ENCODE results near the gene SPATA31A6.
"Not testable (repeated sequence)": the region's sequence is repeated elsewhere in the genome, so short reads cannot be mapped to it uniquely, and the experiment has no call there.

Gene SPATA31A6

GRCh38 chr9:42183359-42183758 lies at the start of gene SPATA31A6:
SPATA31A6 (plus strand) TSS chr9:42183659; CDS start chr9:42183688, 29 bp downstream.
- in situ Hi-C loops (cut with HindIII; ENCODE audit: low pct_ligation_motif_present, low pct_unique_long_range_greater_than_20kb, low sequenced_read_pairs); DNase-seq: not testable (repeated sequence)

GRCh38 chr9:42160299-42160698 lies 23.2 kb upstream of the SPATA31A6 start:
- peak; percentile 4 for DNase-seq
- in situ Hi-C loops (cut with HindIII; ENCODE audit: low pct_ligation_motif_present, low pct_unique_long_range_greater_than_20kb, low sequenced_read_pairs), result not testable (repeated sequence)

GRCh38 chr9:42219861-42220260 lies 36.4 kb downstream of the SPATA31A6 start:
- in situ Hi-C loops (cut with HindIII; ENCODE audit: low pct_ligation_motif_present, low pct_unique_long_range_greater_than_20kb, low sequenced_read_pairs); DNase-seq: not testable (repeated sequence)

DNA sequence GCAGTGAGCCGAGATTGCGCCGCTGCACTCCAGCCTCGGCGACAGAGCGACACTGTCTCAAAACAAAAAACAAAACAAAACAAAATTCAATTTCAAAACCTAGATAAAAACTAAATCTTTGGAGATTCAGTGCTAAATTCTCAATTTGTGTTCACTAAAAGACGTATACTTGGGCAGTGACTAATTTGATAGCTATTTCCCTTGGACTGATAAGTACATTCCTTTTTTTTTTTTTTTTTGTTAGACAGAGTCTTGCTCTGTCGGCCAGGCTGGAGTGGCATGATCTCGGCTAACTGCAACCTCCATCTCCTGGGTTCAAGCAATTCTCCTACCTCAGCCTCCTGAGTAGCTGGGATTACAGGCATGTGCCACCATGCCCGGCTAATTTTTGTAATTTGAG lies 39.8 kb downstream of the SPATA31A6 start:
- in situ Hi-C loops (cut with HindIII; ENCODE audit: low pct_ligation_motif_present, low pct_unique_long_range_greater_than_20kb, low sequenced_read_pairs), result not testable (repeated sequence)
- peak; percentile 4 for DNase-seq

- in situ Hi-C loops (cut with HindIII; ENCODE audit: low pct_ligation_motif_present, low pct_unique_long_range_greater_than_20kb, low sequenced_read_pairs); DNase-seq: not testable (repeated sequence)
These were observed 49.6 kb downstream of the SPATA31A6 start for GRCh38 chr9:42233031-42233430.

DNA sequence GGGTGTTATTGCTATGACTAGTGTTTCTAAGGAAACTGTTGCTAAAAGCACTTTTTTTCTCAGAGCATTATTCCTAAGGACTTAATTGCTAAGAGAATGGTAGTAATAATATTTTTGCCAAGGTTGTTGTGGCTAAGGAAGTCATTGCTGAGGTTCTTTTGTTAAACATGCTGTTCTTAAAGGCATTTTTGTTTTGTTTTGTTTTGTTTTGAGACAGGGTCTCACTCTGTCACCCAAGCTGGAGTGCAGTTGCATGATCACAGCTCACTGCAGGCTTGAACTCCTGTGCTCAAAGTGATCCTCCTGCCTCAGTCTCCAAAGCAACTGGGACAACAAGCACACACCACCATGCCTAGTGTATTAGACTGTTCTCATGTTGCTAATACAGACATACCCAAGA lies 51.2 kb downstream of the SPATA31A6 start:
- in situ Hi-C loops (cut with HindIII; ENCODE audit: low pct_ligation_motif_present, low pct_unique_long_range_greater_than_20kb, low sequenced_read_pairs); DNase-seq: not testable (repeated sequence)

GRCh38 chr9:42235352-42235991 lies 52.0 kb downstream of the SPATA31A6 start:
- in situ Hi-C loops (cut with HindIII; ENCODE audit: low pct_ligation_motif_present, low pct_unique_long_range_greater_than_20kb, low sequenced_read_pairs); DNase-seq: not testable (repeated sequence)

GRCh38 chr9:42236097-42236496 lies 52.6 kb downstream of the SPATA31A6 start:
- in situ Hi-C loops (cut with HindIII; ENCODE audit: low pct_ligation_motif_present, low pct_unique_long_range_greater_than_20kb, low sequenced_read_pairs); DNase-seq: not testable (repeated sequence)

GRCh38 chr9:42237381-42237780 lies 53.9 kb downstream of the SPATA31A6 start:
- DNase-seq; in situ Hi-C loops (cut with HindIII; ENCODE audit: low pct_ligation_motif_present, low pct_unique_long_range_greater_than_20kb, low sequenced_read_pairs): not testable (repeated sequence)

- DNase-seq; in situ Hi-C loops (cut with HindIII; ENCODE audit: low pct_ligation_motif_present, low pct_unique_long_range_greater_than_20kb, low sequenced_read_pairs): not testable (repeated sequence)
These were observed 55.4 kb downstream of the SPATA31A6 start for GRCh38 chr9:42238862-42239261.

Data from ACHN (cell line).